Osteoblast (primary cell): ENCODE results near the gene RAI14. TPM values are rescaled to one million over a fixed set of nuclear protein-coding genes. Genes with fewer than 3 reads are reported as not detected.

Experiments used
- DNase-seq: peaks from one replicate; pipeline ENCODE4 v3.0.0; 2011; ENCODE audit warnings: low spot score, mixed read lengths; ENCODE audit not compliant: insufficient read length; ENCODE audit errors: missing footprints
- H2AFZ ChIP-seq: 2 replicates; pipeline ENCODE4 v1.6.0; 2011; ENCODE audit warnings: mild to moderate bottlenecking, low read length
- H3K27ac ChIP-seq: 2 replicates; pipeline ENCODE4 v1.5.1; 2011; ENCODE audit warnings: mild to moderate bottlenecking, low read depth, low read length, moderate library complexity
- H3K27me3 ChIP-seq: 2 replicates; pipeline ENCODE4 v1.6.0; 2012; ENCODE audit warnings: mild to moderate bottlenecking, control low read depth, inconsistent platforms, low read length, moderate library complexity; ENCODE audit not compliant: insufficient read depth
- H3K36me3 ChIP-seq: 2 replicates; pipeline ENCODE4 v1.5.1; 2011; ENCODE audit warnings: mild to moderate bottlenecking, low read length, control low read depth, moderate library complexity; ENCODE audit not compliant: insufficient read depth
- H3K4me1 ChIP-seq: 2 replicates; pipeline ENCODE4 v1.5.1; 2011; ENCODE audit warnings: mild to moderate bottlenecking, low read length, control low read depth, moderate library complexity; ENCODE audit not compliant: insufficient read depth
- H3K4me2 ChIP-seq: 2 replicates; pipeline ENCODE4 v1.6.0; 2011; ENCODE audit warnings: mild to moderate bottlenecking, low read length; ENCODE audit not compliant: insufficient read depth
- H3K4me3 ChIP-seq: fragments of 200-600 bp; sonication (generic); 3 replicates; pipeline ENCODE4 v1.5.1; 2012; ENCODE audit warnings: mild to moderate bottlenecking, low read length, inconsistent platforms; ENCODE audit not compliant: insufficient read depth
- H3K79me2 ChIP-seq: 2 replicates; pipeline ENCODE4 v1.6.0; 2012; ENCODE audit warnings: mild to moderate bottlenecking, low read length, control low read depth, inconsistent platforms; ENCODE audit not compliant: insufficient read depth
- H3K9me3 ChIP-seq: 2 replicates; pipeline ENCODE4 v1.5.1; 2011; ENCODE audit warnings: low read depth, low read length, control low read depth
- H4K20me1 ChIP-seq: 2 replicates; pipeline ENCODE4 v1.6.0; 2012; ENCODE audit warnings: mild to moderate bottlenecking, low read length, control low read depth; ENCODE audit not compliant: insufficient read depth
- total RNA-seq: library from RNA; depleted of rRNA; stranded (reverse); fragments of >200 nt; gene quantifications from 2 replicates; pipeline ENCODE4 v1.2.3, GENCODE V29; 2012
- TF ChIP-seq, protein P1 (sequence below): IDR thresholded peaks from 2 replicates; pipeline ENCODE4 v1.5.1; 2011; ENCODE audit warnings: mild to moderate bottlenecking, low read depth, low read length, moderate library complexity; ENCODE audit errors: extremely low read depth

Gene RAI14
- total RNA-seq, 1 donor: 149 TPM

DNA sequence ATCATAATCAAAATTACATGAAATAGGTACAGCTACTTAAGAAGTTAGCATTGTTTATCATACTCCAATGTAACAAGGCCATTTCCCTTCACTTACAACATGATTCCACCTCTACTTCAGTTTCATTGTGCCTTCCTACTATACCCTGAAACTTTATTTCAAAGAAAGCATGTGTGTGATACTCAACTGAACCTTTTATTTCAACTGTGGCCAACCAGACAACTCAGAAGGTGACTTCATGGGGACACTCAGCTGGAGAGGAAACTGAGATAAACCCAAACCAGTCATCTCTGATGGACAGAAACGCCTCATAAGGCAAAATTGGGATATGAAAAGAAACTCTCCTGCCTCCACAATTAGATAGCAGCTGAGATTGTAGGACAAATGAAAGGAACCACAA is 177.0 kb downstream of the RAI14 start:
- no peaks in the 10 kb centered on the region for H3K27me3 ChIP-seq

DNA sequence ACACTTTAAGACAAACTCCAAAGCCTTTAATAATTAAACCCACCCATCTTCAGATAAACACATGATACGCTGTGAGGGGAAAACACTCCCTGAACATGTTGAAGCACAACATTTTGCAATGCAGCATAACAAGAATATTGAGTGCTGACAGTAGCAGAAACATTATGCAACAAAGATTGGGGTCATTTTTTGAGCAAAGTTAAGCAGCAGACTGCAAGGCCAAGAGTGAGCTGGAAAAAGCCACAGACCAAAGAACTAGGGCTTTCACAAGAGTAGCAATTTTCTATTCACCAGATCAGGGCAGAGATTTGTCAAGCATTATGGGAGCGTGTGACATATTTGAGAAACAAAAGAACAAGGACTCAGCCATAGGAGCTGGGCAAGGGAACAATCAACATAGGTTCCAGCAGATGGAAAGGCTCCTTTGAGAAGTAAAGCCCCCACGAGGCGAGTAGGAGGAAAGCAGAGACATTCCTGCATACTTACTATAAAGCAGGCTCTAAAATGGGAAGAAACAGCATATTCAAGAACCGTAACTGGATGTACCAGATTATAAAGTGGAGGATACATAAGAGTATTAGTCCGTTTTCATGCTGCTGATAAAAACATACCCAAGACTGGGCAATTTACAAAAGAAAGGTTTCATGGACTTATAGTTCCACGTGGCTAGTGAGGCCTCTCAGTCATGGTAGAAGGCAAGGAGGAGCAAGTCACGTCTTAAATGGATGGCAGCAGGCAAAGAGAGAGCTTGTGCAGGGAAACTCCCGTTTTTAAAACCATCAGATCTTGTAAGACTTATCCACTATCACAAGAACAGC is 178.1 kb downstream of the RAI14 start:
- no peaks in the 10 kb centered on the region for H3K79me2 ChIP-seq
- no peak overlapping the region for H2AFZ ChIP-seq
- DNase-seq: no peak
- peaks cover 45% of the 10 kb centered on the region for H3K36me3 ChIP-seq
- H3K27me3 ChIP-seq: no peaks in the 10 kb centered on the region
- H3K4me3 ChIP-seq: no peak overlapping the region
- no peaks in the 10 kb centered on the region for H3K9me3 ChIP-seq
- H3K4me2 ChIP-seq: no peak overlapping the region
- H3K4me1 ChIP-seq: no peaks in the 10 kb centered on the region
- no peak overlapping the region for H3K27ac ChIP-seq
- H4K20me1 ChIP-seq: no peaks in the 10 kb centered on the region
- TF ChIP-seq, protein P1, sequence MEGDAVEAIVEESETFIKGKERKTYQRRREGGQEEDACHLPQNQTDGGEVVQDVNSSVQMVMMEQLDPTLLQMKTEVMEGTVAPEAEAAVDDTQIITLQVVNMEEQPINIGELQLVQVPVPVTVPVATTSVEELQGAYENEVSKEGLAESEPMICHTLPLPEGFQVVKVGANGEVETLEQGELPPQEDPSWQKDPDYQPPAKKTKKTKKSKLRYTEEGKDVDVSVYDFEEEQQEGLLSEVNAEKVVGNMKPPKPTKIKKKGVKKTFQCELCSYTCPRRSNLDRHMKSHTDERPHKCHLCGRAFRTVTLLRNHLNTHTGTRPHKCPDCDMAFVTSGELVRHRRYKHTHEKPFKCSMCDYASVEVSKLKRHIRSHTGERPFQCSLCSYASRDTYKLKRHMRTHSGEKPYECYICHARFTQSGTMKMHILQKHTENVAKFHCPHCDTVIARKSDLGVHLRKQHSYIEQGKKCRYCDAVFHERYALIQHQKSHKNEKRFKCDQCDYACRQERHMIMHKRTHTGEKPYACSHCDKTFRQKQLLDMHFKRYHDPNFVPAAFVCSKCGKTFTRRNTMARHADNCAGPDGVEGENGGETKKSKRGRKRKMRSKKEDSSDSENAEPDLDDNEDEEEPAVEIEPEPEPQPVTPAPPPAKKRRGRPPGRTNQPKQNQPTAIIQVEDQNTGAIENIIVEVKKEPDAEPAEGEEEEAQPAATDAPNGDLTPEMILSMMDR: no peak

More for the DNA sequence above, 177.0 kb downstream of the RAI14 start:
- no peak for DNase-seq
- TF ChIP-seq, protein P1: no peak
- no peaks in the 10 kb centered on the region for H4K20me1 ChIP-seq
- peaks cover 56% of the 10 kb centered on the region for H3K36me3 ChIP-seq
- H3K4me1 ChIP-seq: no peaks in the 10 kb centered on the region
- H3K79me2 ChIP-seq: peaks cover 3% of the 10 kb centered on the region
- H2AFZ ChIP-seq: no peak overlapping the region
- H3K4me2 ChIP-seq: no peak overlapping the region
- H3K4me3 ChIP-seq: no peak overlapping the region
- H3K9me3 ChIP-seq: no peaks in the 10 kb centered on the region
- no peak overlapping the region for H3K27ac ChIP-seq

DNA sequence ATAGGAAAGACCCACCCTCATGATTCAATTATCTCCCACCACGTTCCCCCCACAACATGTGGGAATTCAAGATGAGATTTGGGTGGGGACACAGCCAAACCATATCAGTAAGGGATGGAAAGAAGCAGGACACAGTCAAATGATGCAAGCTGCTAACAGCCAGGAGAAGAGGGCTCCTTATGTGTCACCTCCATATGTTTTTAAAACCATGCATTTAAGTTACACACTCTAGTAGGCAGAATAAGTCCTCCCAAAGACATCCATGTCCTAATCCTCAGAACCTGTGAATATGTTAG is 178.6 kb downstream of the RAI14 start:
- Histone ChIP-seq H3K27ac (no peak overlapping the region), H4K20me1 (no peaks in the 10 kb centered on the region), H2AFZ (no peak overlapping the region), H3K79me2 (no peaks in the 10 kb centered on the region), H3K4me3 (no peak overlapping the region), H3K27me3 (no peaks in the 10 kb centered on the region), H3K4me1 (no peaks in the 10 kb centered on the region), H3K4me2 (no peak overlapping the region), H3K9me3 (no peaks in the 10 kb centered on the region), H3K36me3 (peaks cover 40% of the 10 kb centered on the region)
- DNase-seq: no peak
- TF ChIP-seq, protein P1: no peak

DNA sequence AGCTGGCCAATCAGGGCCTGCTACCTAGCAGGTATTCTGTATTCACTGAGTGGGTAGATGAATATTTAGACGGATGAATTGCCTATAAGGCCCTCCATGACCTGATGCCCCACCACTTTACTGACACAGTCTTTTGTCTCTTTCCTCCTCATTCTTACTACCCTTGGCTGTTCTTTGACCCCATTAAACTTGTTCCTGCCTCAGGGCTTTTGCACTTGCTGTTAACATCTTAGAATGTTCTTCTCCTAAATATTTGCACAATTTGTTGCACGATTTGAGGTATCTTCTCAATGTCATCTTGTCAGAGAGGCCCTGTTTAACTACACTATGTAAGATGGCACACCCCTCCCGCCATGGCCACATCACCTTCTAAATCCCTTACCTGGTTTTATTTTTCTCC is 179.5 kb downstream of the RAI14 start:
- H3K27me3 ChIP-seq: no peaks in the 10 kb centered on the region
- TF ChIP-seq, protein P1: no peak

More for the DNA sequence above, 179.5 kb downstream of the RAI14 start:
- Histone ChIP-seq H3K36me3 (peaks cover 31% of the 10 kb centered on the region), H3K4me3 (no peak overlapping the region), H2AFZ (no peak overlapping the region), H3K4me1 (no peaks in the 10 kb centered on the region), H4K20me1 (no peaks in the 10 kb centered on the region), H3K79me2 (no peaks in the 10 kb centered on the region), H3K4me2 (no peak overlapping the region), H3K9me3 (no peaks in the 10 kb centered on the region), H3K27ac (no peak overlapping the region)
- no peak for DNase-seq
